Measurements from ENCODE around the gene CRY2.

The CRY2 gene

DNA sequence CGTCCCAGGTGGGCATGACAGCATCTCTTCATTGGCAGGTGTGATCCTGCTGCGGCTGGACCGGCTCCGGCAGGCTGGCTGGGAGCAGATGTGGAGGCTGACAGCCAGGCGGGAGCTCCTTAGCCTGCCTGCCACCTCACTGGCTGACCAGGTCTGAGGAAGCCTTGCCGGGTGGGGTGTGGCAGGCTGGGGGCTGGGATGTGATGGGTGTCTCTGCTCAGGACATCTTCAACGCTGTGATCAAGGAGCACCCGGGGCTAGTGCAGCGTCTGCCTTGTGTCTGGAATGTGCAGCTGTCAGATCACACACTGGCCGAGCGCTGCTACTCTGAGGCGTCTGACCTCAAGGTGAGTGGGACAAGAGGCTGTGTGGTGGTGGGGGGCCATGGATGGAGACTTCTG lies 78.7 kb downstream of the CRY2 start:
- TF ChIP-seq, protein P1, sequence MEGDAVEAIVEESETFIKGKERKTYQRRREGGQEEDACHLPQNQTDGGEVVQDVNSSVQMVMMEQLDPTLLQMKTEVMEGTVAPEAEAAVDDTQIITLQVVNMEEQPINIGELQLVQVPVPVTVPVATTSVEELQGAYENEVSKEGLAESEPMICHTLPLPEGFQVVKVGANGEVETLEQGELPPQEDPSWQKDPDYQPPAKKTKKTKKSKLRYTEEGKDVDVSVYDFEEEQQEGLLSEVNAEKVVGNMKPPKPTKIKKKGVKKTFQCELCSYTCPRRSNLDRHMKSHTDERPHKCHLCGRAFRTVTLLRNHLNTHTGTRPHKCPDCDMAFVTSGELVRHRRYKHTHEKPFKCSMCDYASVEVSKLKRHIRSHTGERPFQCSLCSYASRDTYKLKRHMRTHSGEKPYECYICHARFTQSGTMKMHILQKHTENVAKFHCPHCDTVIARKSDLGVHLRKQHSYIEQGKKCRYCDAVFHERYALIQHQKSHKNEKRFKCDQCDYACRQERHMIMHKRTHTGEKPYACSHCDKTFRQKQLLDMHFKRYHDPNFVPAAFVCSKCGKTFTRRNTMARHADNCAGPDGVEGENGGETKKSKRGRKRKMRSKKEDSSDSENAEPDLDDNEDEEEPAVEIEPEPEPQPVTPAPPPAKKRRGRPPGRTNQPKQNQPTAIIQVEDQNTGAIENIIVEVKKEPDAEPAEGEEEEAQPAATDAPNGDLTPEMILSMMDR (IDR thresholded peaks at IDR 0.05), result no peak
- Histone ChIP-seq H3K4me3 (ENCODE audit: low read depth in 1 of 2, low read length in 1 of 2) (no peak overlapping the region), H3K27ac (no peak overlapping the region), H3K27me3 (peaks cover 52% of the 10 kb centered on the region), H3K36me3 (peaks cover 5% of the 10 kb centered on the region), H3K4me1 (ENCODE audit: control insufficient read depth in 1 of 2, insufficient read depth in 1 of 2, low read depth in 1 of 2, low read length in 1 of 2) (peaks cover 20 to 38% of the 10 kb centered on the region in 2 experiments), H3K9me3 (no peaks in the 10 kb centered on the region)

- Histone ChIP-seq H3K4me1 (ENCODE audit: control insufficient read depth in 1 of 2, insufficient read depth in 1 of 2, low read depth in 1 of 2, low read length in 1 of 2) (peaks cover 27 to 45% of the 10 kb centered on the region in 2 experiments), H3K27ac (no peak overlapping the region), H3K27me3 (peaks cover 44% of the 10 kb centered on the region), H3K4me3 (ENCODE audit: low read depth in 1 of 2, low read length in 1 of 2) (no peak overlapping the region), H3K36me3 (peaks cover 13% of the 10 kb centered on the region), H3K9me3 (no peaks in the 10 kb centered on the region)
- TF ChIP-seq, protein P1 (IDR thresholded peaks at IDR 0.05), result no peak
Observed at GRCh38 chr11:45926536-45927331, 79.5 kb downstream of the CRY2 start.

- Histone ChIP-seq H3K36me3 (peaks cover 19% of the 10 kb centered on the region), H3K4me1 (ENCODE audit: control insufficient read depth in 1 of 2, insufficient read depth in 1 of 2, low read depth in 1 of 2, low read length in 1 of 2) (peaks cover 28 to 46% of the 10 kb centered on the region in 2 experiments), H3K27me3 (peaks cover 38% of the 10 kb centered on the region), H3K4me3 (ENCODE audit: low read depth in 1 of 2, low read length in 1 of 2) (no peak overlapping the region), H3K27ac (no peak overlapping the region), H3K9me3 (no peaks in the 10 kb centered on the region)
- TF ChIP-seq, protein P1 (IDR thresholded peaks at IDR 0.05), result no peak
Observed at GRCh38 chr11:45927332-45927683, 80.0 kb downstream of the CRY2 start.

DNA sequence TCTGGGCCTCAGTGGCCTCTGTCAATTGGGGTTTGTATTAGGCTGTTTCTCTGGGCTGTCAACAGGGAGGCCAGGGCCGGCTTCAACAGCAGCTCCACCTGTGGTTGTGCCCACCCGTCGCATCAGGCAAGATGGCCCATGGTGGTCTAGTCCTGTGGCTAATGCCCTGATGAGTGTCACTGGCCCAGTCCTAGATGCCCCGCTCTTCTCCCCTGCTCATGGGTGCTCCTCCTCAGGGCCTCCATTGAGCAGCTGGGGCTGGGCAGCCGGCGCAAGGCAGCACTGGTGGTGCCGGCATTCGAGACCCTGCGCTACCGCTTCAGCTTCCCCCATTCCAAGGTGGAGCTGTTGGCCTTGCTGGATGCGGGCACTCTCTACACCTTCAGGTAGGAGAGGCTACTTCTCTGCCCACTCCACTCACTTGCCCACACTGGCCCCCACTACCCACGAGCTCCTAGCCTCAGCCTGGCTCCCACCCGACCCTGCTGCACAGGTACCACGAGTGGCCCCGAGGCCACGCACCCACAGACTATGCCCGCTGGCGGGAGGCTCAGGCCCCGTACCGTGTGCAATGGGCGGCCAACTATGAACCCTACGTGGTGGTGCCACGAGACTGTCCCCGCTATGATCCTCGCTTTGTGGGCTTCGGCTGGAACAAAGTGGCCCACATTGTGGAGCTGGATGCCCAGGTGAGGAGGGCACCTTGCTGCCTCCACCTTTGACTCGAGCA lies 80.6 kb downstream of the CRY2 start:
- Histone ChIP-seq H3K9me3 (no peaks in the 10 kb centered on the region), H3K27me3 (peaks cover 33% of the 10 kb centered on the region), H3K36me3 (peaks cover 24% of the 10 kb centered on the region), H3K4me1 (ENCODE audit: control insufficient read depth in 1 of 2, insufficient read depth in 1 of 2, low read depth in 1 of 2, low read length in 1 of 2) (peaks cover 22 to 40% of the 10 kb centered on the region in 2 experiments), H3K4me3 (ENCODE audit: low read depth in 1 of 2, low read length in 1 of 2) (no peak overlapping the region), H3K27ac (no peak overlapping the region)
- TF ChIP-seq, protein P1 (IDR thresholded peaks at IDR 0.05), result no peak

DNA sequence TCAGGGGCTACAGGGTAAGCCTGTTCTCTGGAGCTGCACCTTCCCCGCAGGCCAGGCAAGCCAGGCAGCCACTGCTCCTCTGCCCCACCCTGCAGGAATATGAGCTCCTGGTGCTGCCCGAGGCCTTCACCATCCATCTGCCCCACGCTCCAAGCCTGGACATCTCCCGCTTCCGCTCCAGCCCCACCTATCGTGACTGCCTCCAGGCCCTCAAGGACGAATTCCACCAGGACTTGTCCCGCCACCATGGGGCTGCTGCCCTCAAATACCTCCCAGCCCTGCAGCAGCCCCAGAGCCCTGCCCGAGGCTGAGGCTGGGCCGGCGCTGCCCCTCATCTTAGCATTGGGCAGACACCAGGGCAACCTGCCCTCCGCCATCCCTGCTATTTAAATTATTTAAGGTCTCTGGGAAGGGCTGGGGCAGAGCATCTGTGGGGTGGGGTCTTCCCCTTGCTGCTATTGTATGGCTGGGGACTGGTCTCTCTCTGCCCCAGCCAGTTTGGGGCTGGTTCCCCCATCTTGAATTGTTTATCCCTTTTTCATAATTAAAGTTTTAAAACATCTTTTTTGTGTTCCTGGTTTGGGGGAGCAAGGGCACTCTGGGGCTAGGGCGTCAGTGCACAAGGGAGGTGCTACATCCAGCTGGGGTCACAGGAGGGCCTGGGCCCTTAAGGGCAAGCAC lies 81.4 kb downstream of the CRY2 start:
- H3K27ac ChIP-seq, result no peak overlapping the region
- peaks cover 25% of the 10 kb centered on the region for H3K27me3 ChIP-seq
- no peaks in the 10 kb centered on the region for H3K9me3 ChIP-seq
- H3K4me3 ChIP-seq (ENCODE audit: low read depth in 1 of 2, low read length in 1 of 2), result no peak overlapping the region
- TF ChIP-seq, protein P1 (IDR thresholded peaks at IDR 0.05), result no peak
- H3K4me1 ChIP-seq (ENCODE audit: control insufficient read depth in 1 of 2, insufficient read depth in 1 of 2, low read depth in 1 of 2, low read length in 1 of 2), result peaks cover 16 to 41% of the 10 kb centered on the region in 2 experiments
- H3K36me3 ChIP-seq, result peaks cover 32% of the 10 kb centered on the region

Measured in neutrophil (primary cell).